CD8-positive, alpha-beta memory T cell (primary cell): Measurements from ENCODE around the gene GLO1. TPM values are rescaled to one million over a fixed set of nuclear protein-coding genes. Genes with fewer than 3 reads are reported as not detected.

Experiments used
- CTCF ChIA-PET: fragments of 350-600 bp; sonication (Branson Sonifier 250); formaldehyde crosslinking; loops from one replicate; lab custom pipeline; 2021; ENCODE audit warnings: antibody characterized with exemption; lab: Charles Lee
- POLR2A ChIA-PET: fragments of 350-600 bp; sonication (Branson Sonifier 250); formaldehyde crosslinking; loops from one replicate; lab custom pipeline; 2021; ENCODE audit warnings: antibody characterized with exemption; lab: Charles Lee
- DNase-seq, 5 donors: peaks; one replicate each; pipeline versions ENCODE4 v3.0.0 to v3.0.0-alpha.2; 2020 to 2022; ENCODE audit warnings: mixed read lengths in 1 of 5
- H3K27ac ChIP-seq: one replicate; pipeline ENCODE4 v1.7.0; 2013; ENCODE audit warnings: low read depth, mild to moderate bottlenecking, low read length, moderate library complexity
- H3K27me3 ChIP-seq: 2 replicates; pipeline ENCODE4 v1.7.0; 2013; ENCODE audit warnings: low read length, mild to moderate bottlenecking; ENCODE audit not compliant: insufficient read depth, poor library complexity, severe bottlenecking
- H3K36me3 ChIP-seq: 2 replicates; pipeline ENCODE4 v1.7.0; 2013; ENCODE audit warnings: mild to moderate bottlenecking, low read length, moderate library complexity; ENCODE audit not compliant: insufficient read depth
- H3K4me1 ChIP-seq: 2 replicates; pipeline ENCODE4 v1.7.0; 2013; ENCODE audit warnings: mild to moderate bottlenecking, low read length, moderate library complexity; ENCODE audit not compliant: insufficient read depth
- H3K4me3 ChIP-seq: 2 replicates; pipeline ENCODE4 v1.7.0; 2013; ENCODE audit warnings: mild to moderate bottlenecking, low read length
- H3K9me3 ChIP-seq: 2 replicates; pipeline ENCODE4 v1.7.0; 2013; ENCODE audit warnings: mild to moderate bottlenecking, low read length
- H3K27ac Mint-ChIP-seq, 8 donors: one replicate each; pipeline ENCODE4 v1.8.0; 2020 to 2021; ENCODE audit warnings: mixed read lengths in 8 of 8, mild to moderate bottlenecking in 6 of 8, inconsistent platforms in 3 of 8, moderate library complexity in 3 of 8
- H3K27me3 Mint-ChIP-seq, 2 donors: one replicate each; pipeline ENCODE4 v1.8.0; 2020 to 2021; ENCODE audit warnings: mixed read lengths in 2 of 2, mild to moderate bottlenecking in 1 of 2, moderate library complexity in 1 of 2
- H3K36me3 Mint-ChIP-seq, 3 donors: one replicate each; pipeline ENCODE4 v1.8.0; 2020 to 2021; ENCODE audit warnings: mixed read lengths in 3 of 3, inconsistent platforms in 1 of 3, mild to moderate bottlenecking in 1 of 3
- H3K4me1 Mint-ChIP-seq, 3 donors: one replicate each; pipeline ENCODE4 v1.8.0; 2020 to 2021; ENCODE audit warnings: mixed read lengths in 3 of 3, inconsistent platforms in 1 of 3, mild to moderate bottlenecking in 1 of 3
- H3K4me3 Mint-ChIP-seq, 7 donors: one replicate each; pipeline ENCODE4 v1.8.0; 2020 to 2021; ENCODE audit warnings: mixed read lengths in 7 of 7, mild to moderate bottlenecking in 6 of 7, moderate library complexity in 4 of 7, inconsistent platforms in 2 of 7
- H3K9me3 Mint-ChIP-seq, 5 donors: one replicate each; pipeline ENCODE4 v1.8.0; 2020 to 2022; ENCODE audit warnings: mixed read lengths in 5 of 5, mild to moderate bottlenecking in 3 of 5, moderate library complexity in 2 of 5, inconsistent platforms in 1 of 5
- polyA plus RNA-seq: library from polyadenylated mRNA; unstranded; fragments of 300-500 nt; fragmentation: Illumina TruSeq; gene quantifications from one replicate; pipeline ENCODE4 v1.2.3, GENCODE V29; 2021
- total RNA-seq, 2 experiments: library from RNA; stranded (reverse); gene quantifications; one replicate each; pipeline ENCODE4 v1.2.3, GENCODE V29; 2021

The GLO1 gene
- total and polyA plus RNA-seq, 3 experiments from 2014 or later: 98.9 to 157 (median 153) TPM

GRCh38 chr6:38688579-38689087 is 14.3 kb downstream of the GLO1 start:
- H3K27me3 ChIP-seq: no peaks in the 10 kb centered on the region
- H3K4me1 ChIP-seq: no peaks in the 10 kb centered on the region
- Mint-ChIP-seq H3K4me1 (peaks cover 26 to 63% (median 29%) of the 10 kb centered on the region in 3 donors), H3K27ac (peak overlapping the region in 5 of 8 donors; percentile 6 to 58 (median 31)), H3K9me3 (no peaks in the 10 kb centered on the region), H3K4me3 (no peak overlapping the region), H3K36me3 (peaks cover 0 to 16% (median 1%) of the 10 kb centered on the region in 3 donors), H3K27me3 (no peaks in the 10 kb centered on the region)
- CTCF ChIA-PET: no interaction called here
- no peak overlapping the region for H3K4me3 ChIP-seq
- H3K36me3 ChIP-seq: no peaks in the 10 kb centered on the region
- no peak for DNase-seq
- no peak overlapping the region for H3K27ac ChIP-seq
- POLR2A ChIA-PET: interaction anchor here (0.6 kb wide), 1 partner anchor 15 kb away, joined by 3 read pairs; no protein-coding TSS in a partner anchor
- H3K9me3 ChIP-seq: no peaks in the 10 kb centered on the region

- no peak overlapping the region for H3K4me3 Mint-ChIP-seq
- CTCF ChIA-PET: interaction anchor here (0.7 kb wide), 1 partner anchor 9 kb away, joined by 3 read pairs; no protein-coding TSS in a partner anchor
Observed at GRCh38 chr6:38687549-38687948, 15.4 kb downstream of the GLO1 start.

GRCh38 chr6:38687043-38687353 is 15.9 kb downstream of the GLO1 start:
- H3K27ac Mint-ChIP-seq: peak overlapping the region in 7 of 8 donors; percentile 8 to 77 (median 31)
- CTCF ChIA-PET: no interaction called here
- H3K27ac ChIP-seq: no peak overlapping the region
- H3K27me3 Mint-ChIP-seq: no peaks in the 10 kb centered on the region
- no peaks in the 10 kb centered on the region for H3K27me3 ChIP-seq
- POLR2A ChIA-PET: no interaction called here
- no peaks in the 10 kb centered on the region for H3K9me3 ChIP-seq
- H3K4me1 ChIP-seq: no peaks in the 10 kb centered on the region
- H3K4me1 Mint-ChIP-seq: peaks cover 20 to 52% (median 26%) of the 10 kb centered on the region in 3 donors
- no peaks in the 10 kb centered on the region for H3K9me3 Mint-ChIP-seq
- H3K36me3 Mint-ChIP-seq: peaks cover 0 to 28% (median 3%) of the 10 kb centered on the region in 3 donors
- DNase-seq: no peak
- peaks cover 4% of the 10 kb centered on the region for H3K36me3 ChIP-seq
- no peak overlapping the region for H3K4me3 Mint-ChIP-seq
- no peak overlapping the region for H3K4me3 ChIP-seq

More at GRCh38 chr6:38687549-38687948, 15.4 kb downstream of the GLO1 start:
- peak overlapping the region in 4 of 8 donors; percentile 29 to 69 (median 42) for H3K27ac Mint-ChIP-seq
- H3K9me3 ChIP-seq: no peaks in the 10 kb centered on the region
- no peaks in the 10 kb centered on the region for H3K27me3 ChIP-seq
- H3K4me3 ChIP-seq: no peak overlapping the region
- H3K27me3 Mint-ChIP-seq: no peaks in the 10 kb centered on the region
- no peaks in the 10 kb centered on the region for H3K4me1 ChIP-seq
- peaks cover 21 to 54% (median 29%) of the 10 kb centered on the region in 3 donors for H3K4me1 Mint-ChIP-seq
- H3K27ac ChIP-seq: no peak overlapping the region
- POLR2A ChIA-PET: no interaction called here
- no peak for DNase-seq
- no peaks in the 10 kb centered on the region for H3K9me3 Mint-ChIP-seq
- no peaks in the 10 kb centered on the region for H3K36me3 ChIP-seq
- H3K36me3 Mint-ChIP-seq: peaks cover 0 to 25% (median 3%) of the 10 kb centered on the region in 3 donors

GRCh38 chr6:38686270-38687042 is 16.5 kb downstream of the GLO1 start:
- Histone ChIP-seq H3K27ac (no peak overlapping the region), H3K4me3 (no peak overlapping the region), H3K36me3 (peaks cover 9% of the 10 kb centered on the region), H3K27me3 (no peaks in the 10 kb centered on the region), H3K9me3 (no peaks in the 10 kb centered on the region), H3K4me1 (no peaks in the 10 kb centered on the region)
- Mint-ChIP-seq H3K4me3 (no peak overlapping the region), H3K4me1 (peaks cover 17 to 47% (median 23%) of the 10 kb centered on the region in 3 donors), H3K9me3 (no peaks in the 10 kb centered on the region), H3K36me3 (peaks cover 0 to 33% (median 8%) of the 10 kb centered on the region in 3 donors), H3K27me3 (no peaks in the 10 kb centered on the region), H3K27ac (peak overlapping the region in 5 of 8 donors; percentile 8 to 77 (median 35))
- ChIA-PET CTCF (no interaction called here), POLR2A (interaction anchor here (0.7 kb wide), 1 partner anchor 54 kb away, joined by 3 read pairs; no protein-coding TSS in a partner anchor)
- DNase-seq: no peak

GRCh38 chr6:38684904-38685303 is 18.0 kb downstream of the GLO1 start:
- Mint-ChIP-seq H3K36me3 (peaks cover 0 to 42% (median 10%) of the 10 kb centered on the region in 3 donors), H3K27me3 (no peaks in the 10 kb centered on the region), H3K4me1 (peaks cover 17 to 41% (median 19%) of the 10 kb centered on the region in 3 donors), H3K4me3 (no peak overlapping the region), H3K27ac (peak overlapping the region in 3 of 8 donors; percentile 21 to 41 (median 29)), H3K9me3 (no peaks in the 10 kb centered on the region)
- no peaks in the 10 kb centered on the region for H3K4me1 ChIP-seq
- H3K4me3 ChIP-seq: no peak overlapping the region
- H3K27me3 ChIP-seq: no peaks in the 10 kb centered on the region
- DNase-seq: no peak
- peaks cover 10% of the 10 kb centered on the region for H3K36me3 ChIP-seq
- H3K9me3 ChIP-seq: no peaks in the 10 kb centered on the region
- CTCF ChIA-PET: no interaction called here
- no peak overlapping the region for H3K27ac ChIP-seq
- POLR2A ChIA-PET: no interaction called here

GRCh38 chr6:38684237-38684636 is 18.7 kb downstream of the GLO1 start:
- CTCF ChIA-PET: no interaction called here
- H3K36me3 ChIP-seq: peaks cover 10% of the 10 kb centered on the region
- POLR2A ChIA-PET: no interaction called here
- no peak overlapping the region for H3K4me3 ChIP-seq
- H3K4me1 ChIP-seq: no peaks in the 10 kb centered on the region
- H3K9me3 ChIP-seq: no peaks in the 10 kb centered on the region
- Mint-ChIP-seq H3K36me3 (peaks cover 0 to 44% (median 10%) of the 10 kb centered on the region in 3 donors), H3K4me1 (peaks cover 14 to 37% (median 19%) of the 10 kb centered on the region in 3 donors), H3K27ac (peak overlapping the region in 1 of 8 donors; percentile 6), H3K27me3 (no peaks in the 10 kb centered on the region), H3K9me3 (no peaks in the 10 kb centered on the region), H3K4me3 (no peak overlapping the region)
- no peaks in the 10 kb centered on the region for H3K27me3 ChIP-seq
- H3K27ac ChIP-seq: no peak overlapping the region
- no peak for DNase-seq

- no peaks in the 10 kb centered on the region for H3K27me3 Mint-ChIP-seq
- no peaks in the 10 kb centered on the region for H3K27me3 ChIP-seq
- no peak overlapping the region for H3K4me3 Mint-ChIP-seq
- no peak overlapping the region for H3K27ac Mint-ChIP-seq
- peaks cover 10% of the 10 kb centered on the region for H3K36me3 ChIP-seq
- H3K9me3 Mint-ChIP-seq: no peaks in the 10 kb centered on the region
- H3K27ac ChIP-seq: no peak overlapping the region
- H3K4me1 ChIP-seq: no peaks in the 10 kb centered on the region
- H3K36me3 Mint-ChIP-seq: peaks cover 0 to 58% (median 11%) of the 10 kb centered on the region in 3 donors
- ChIA-PET POLR2A (interaction anchor here (0.6 kb wide), 1 partner anchor 19 kb away, joined by 4 read pairs; no protein-coding TSS in a partner anchor), CTCF (no interaction called here)
- H3K4me3 ChIP-seq: no peak overlapping the region
- H3K9me3 ChIP-seq: no peaks in the 10 kb centered on the region
- H3K4me1 Mint-ChIP-seq: peaks cover 5 to 17% (median 7%) of the 10 kb centered on the region in 3 donors
- no peak for DNase-seq
Observed at GRCh38 chr6:38681850-38682249, 21.1 kb downstream of the GLO1 start.

GRCh38 chr6:38679668-38680067 is 23.3 kb downstream of the GLO1 start:
- no peaks in the 10 kb centered on the region for H3K4me1 Mint-ChIP-seq
- no peak for DNase-seq
- POLR2A ChIA-PET: no interaction called here
- Histone ChIP-seq H3K27me3 (no peaks in the 10 kb centered on the region), H3K4me1 (no peaks in the 10 kb centered on the region), H3K9me3 (no peaks in the 10 kb centered on the region), H3K4me3 (no peak overlapping the region), H3K27ac (no peak overlapping the region), H3K36me3 (peaks cover 10% of the 10 kb centered on the region)
- H3K4me3 Mint-ChIP-seq: no peak overlapping the region
- peak overlapping the region in 1 of 8 donors; percentile 63 for H3K27ac Mint-ChIP-seq
- no peaks in the 10 kb centered on the region for H3K27me3 Mint-ChIP-seq
- CTCF ChIA-PET: interaction anchor here (1.1 kb wide), 1 partner anchor 8 kb away, joined by 3 read pairs; no protein-coding TSS in a partner anchor
- H3K9me3 Mint-ChIP-seq: no peaks in the 10 kb centered on the region
- H3K36me3 Mint-ChIP-seq: peaks cover 7 to 73% (median 20%) of the 10 kb centered on the region in 3 donors
